Loucy (cell line): ENCODE measurements around the gene ADTRP.

ENCODE experiments used
- H2AFZ ChIP-seq: fragments of 200-600 bp; sonication (generic); 2 replicates; pipeline ENCODE4 v1.6.0; 2016; ENCODE audit warnings: antibody characterized with exemption, mild to moderate bottlenecking, low read length, moderate library complexity
- H3F3A ChIP-seq: fragments of 200-600 bp; 2 replicates; pipeline ENCODE4 v1.6.0; 2016; ENCODE audit warnings: antibody characterized with exemption, low read depth, mild to moderate bottlenecking
- H3K27me3 ChIP-seq: fragments of 200-600 bp; sonication (generic); 2 replicates; pipeline ENCODE4 v1.6.1; 2014; ENCODE audit warnings: low read length, mild to moderate bottlenecking; ENCODE audit not compliant: insufficient read depth, poor library complexity, severe bottlenecking
- H3K36me3 ChIP-seq: fragments of 200-600 bp; sonication (generic); 2 replicates; pipeline ENCODE4 v1.6.1; 2016; ENCODE audit warnings: low read length; ENCODE audit not compliant: insufficient read depth
- H3K4me1 ChIP-seq: fragments of 200-600 bp; sonication (generic); 2 replicates; pipeline ENCODE4 v1.5.1; 2014; ENCODE audit warnings: low read length, mild to moderate bottlenecking; ENCODE audit not compliant: insufficient read depth, poor library complexity, severe bottlenecking
- H3K4me2 ChIP-seq: fragments of 200-600 bp; sonication (generic); 2 replicates; pipeline ENCODE4 v1.6.0; 2014; ENCODE audit warnings: antibody characterized with exemption, low read length, low read depth, mild to moderate bottlenecking; ENCODE audit not compliant: poor library complexity, severe bottlenecking
- H3K4me3 ChIP-seq: fragments of 200-600 bp; sonication (generic); 2 replicates; pipeline ENCODE4 v1.5.1; 2014; ENCODE audit warnings: low read length, mild to moderate bottlenecking, mixed read lengths; ENCODE audit not compliant: poor library complexity, severe bottlenecking
- H3K79me2 ChIP-seq: fragments of 200-600 bp; sonication (generic); 2 replicates; pipeline ENCODE4 v1.6.1; 2014; ENCODE audit warnings: low read length; ENCODE audit not compliant: insufficient read depth
- H3K9ac ChIP-seq: fragments of 200-600 bp; sonication (generic); 2 replicates; pipeline ENCODE4 v1.6.0; 2014; ENCODE audit warnings: mild to moderate bottlenecking, low read depth, low read length, moderate library complexity; ENCODE audit not compliant: poor library complexity, severe bottlenecking
- H3K9me2 ChIP-seq: fragments of 200-600 bp; sonication (generic); replicated peaks from 2 replicates; pipeline ENCODE4 v1.6.1; 2016; ENCODE audit warnings: low read depth, low read length, mixed read lengths
- H3K9me3 ChIP-seq: fragments of 200-600 bp; sonication (generic); 2 replicates; pipeline ENCODE4 v1.6.1; 2014; ENCODE audit warnings: mild to moderate bottlenecking, antibody characterized with exemption, low read length, low read depth; ENCODE audit not compliant: insufficient read depth
- H4K20me1 ChIP-seq: fragments of 200-600 bp; sonication (generic); 2 replicates; pipeline ENCODE4 v1.6.0; 2014; ENCODE audit warnings: antibody characterized with exemption, low read length, mild to moderate bottlenecking; ENCODE audit not compliant: insufficient read depth, poor library complexity, severe bottlenecking
- EZH2phosphoT487 ChIP-seq: fragments of 200-600 bp; IDR thresholded peaks from 2 replicates; pipeline ENCODE4 v1.6.1; 2018; ENCODE audit warnings: antibody characterized with exemption, mild to moderate bottlenecking, moderate library complexity, borderline replicate concordance
- TF ChIP-seq, protein P1 (sequence below): fragments of 200-600 bp; sonication (generic); conservative IDR thresholded peaks from 2 replicates; pipeline ENCODE4 v1.5.1; 2014; ENCODE audit warnings: mild to moderate bottlenecking, antibody characterized with exemption, low read length

The ADTRP gene

DNA sequence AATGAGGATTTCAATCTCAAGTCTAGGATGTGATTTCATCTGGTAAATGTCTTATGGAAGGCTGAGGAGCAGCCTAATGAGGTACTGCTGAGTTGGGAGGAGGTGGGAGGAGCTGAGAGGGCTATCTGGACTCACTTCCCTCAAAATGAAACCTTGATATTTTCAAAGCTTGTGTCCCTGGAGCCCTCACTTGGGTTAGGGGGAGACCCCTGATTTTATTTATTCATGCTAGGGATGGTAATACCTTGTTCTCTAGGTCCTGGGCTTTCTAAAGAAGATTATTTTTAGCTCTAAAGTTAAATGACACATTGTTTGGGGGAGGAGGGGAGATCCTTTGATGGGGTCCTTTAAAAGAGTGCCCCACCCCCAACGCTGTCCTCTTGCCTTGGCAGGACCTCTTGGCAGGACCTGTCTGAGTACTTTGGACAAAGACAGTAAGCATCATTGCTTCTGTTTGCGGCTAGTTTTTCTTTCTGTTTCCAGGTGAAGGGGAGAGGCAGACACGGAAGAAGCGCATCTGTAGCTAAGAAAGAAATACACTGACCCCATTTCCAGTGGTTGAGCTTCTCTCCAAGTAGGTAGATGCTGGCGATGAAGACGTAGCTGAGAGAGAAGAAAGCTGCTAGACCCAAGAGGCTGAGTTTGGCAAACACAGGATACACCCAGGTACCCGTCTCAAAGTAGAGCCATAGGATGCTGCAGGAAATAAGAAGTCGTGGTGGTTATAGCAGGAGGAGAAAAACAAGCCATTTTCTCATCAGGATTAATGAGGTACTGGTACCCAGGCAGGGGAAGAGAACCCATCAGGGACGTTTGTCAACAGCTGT, 55.6 kb downstream of the ADTRP start:
- Histone ChIP-seq H3K4me2 (no peak overlapping the region), H3K4me1 (no peaks in the 10 kb centered on the region), H4K20me1 (no peaks in the 10 kb centered on the region), H3K9ac (no peak overlapping the region), H2AFZ (no peak overlapping the region), H3K79me2 (no peaks in the 10 kb centered on the region), H3K9me3 (no peaks in the 10 kb centered on the region), H3K27me3 (no peaks in the 10 kb centered on the region), H3F3A (no peaks in the 10 kb centered on the region), H3K4me3 (no peak overlapping the region), H3K36me3 (no peaks in the 10 kb centered on the region), H3K9me2 (no peaks in the 10 kb centered on the region)
- TF ChIP-seq, protein P1, sequence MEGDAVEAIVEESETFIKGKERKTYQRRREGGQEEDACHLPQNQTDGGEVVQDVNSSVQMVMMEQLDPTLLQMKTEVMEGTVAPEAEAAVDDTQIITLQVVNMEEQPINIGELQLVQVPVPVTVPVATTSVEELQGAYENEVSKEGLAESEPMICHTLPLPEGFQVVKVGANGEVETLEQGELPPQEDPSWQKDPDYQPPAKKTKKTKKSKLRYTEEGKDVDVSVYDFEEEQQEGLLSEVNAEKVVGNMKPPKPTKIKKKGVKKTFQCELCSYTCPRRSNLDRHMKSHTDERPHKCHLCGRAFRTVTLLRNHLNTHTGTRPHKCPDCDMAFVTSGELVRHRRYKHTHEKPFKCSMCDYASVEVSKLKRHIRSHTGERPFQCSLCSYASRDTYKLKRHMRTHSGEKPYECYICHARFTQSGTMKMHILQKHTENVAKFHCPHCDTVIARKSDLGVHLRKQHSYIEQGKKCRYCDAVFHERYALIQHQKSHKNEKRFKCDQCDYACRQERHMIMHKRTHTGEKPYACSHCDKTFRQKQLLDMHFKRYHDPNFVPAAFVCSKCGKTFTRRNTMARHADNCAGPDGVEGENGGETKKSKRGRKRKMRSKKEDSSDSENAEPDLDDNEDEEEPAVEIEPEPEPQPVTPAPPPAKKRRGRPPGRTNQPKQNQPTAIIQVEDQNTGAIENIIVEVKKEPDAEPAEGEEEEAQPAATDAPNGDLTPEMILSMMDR, result no peak

DNA sequence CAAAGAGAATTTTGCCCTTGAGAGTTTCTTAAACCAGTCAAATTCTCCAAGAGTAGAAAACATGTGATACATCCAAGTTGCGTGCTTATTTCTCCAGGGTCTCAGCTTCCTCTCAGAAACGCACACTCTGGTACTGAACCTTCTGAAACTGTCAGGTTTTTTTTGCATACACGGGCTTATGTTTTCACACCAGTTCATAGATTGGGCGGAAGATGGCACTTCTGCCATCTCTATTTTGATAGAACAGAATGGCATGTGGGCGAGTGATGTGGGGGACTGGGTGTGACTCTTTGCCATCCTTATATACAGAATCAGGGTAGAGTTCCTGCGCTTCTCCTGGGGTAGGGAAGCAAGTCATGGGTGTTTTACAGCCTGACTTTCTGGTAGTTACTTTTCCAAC, 56.4 kb downstream of the ADTRP start:
- no peak overlapping the region for H3K4me2 ChIP-seq
- no peak overlapping the region for H3K9ac ChIP-seq

GRCh38 chr6:11718463-11718862, 60.1 kb downstream of the ADTRP start:
- TF ChIP-seq, protein P1, result no peak
- no peak for TF ChIP-seq EZH2phosphoT487
- Histone ChIP-seq H2AFZ (no peak overlapping the region), H3K9me2 (no peaks in the 10 kb centered on the region), H3K27me3 (no peaks in the 10 kb centered on the region), H3K9me3 (no peaks in the 10 kb centered on the region), H3K79me2 (no peaks in the 10 kb centered on the region), H3K4me1 (no peaks in the 10 kb centered on the region), H4K20me1 (no peaks in the 10 kb centered on the region), H3K36me3 (no peaks in the 10 kb centered on the region), H3K9ac (no peak overlapping the region), H3F3A (no peaks in the 10 kb centered on the region), H3K4me3 (no peak overlapping the region), H3K4me2 (no peak overlapping the region)

More for the DNA sequence above, 56.4 kb downstream of the ADTRP start:
- H3F3A ChIP-seq, result no peaks in the 10 kb centered on the region
- no peaks in the 10 kb centered on the region for H3K9me2 ChIP-seq
- H3K79me2 ChIP-seq, result no peaks in the 10 kb centered on the region
- H3K27me3 ChIP-seq, result no peaks in the 10 kb centered on the region
- H2AFZ ChIP-seq, result no peak overlapping the region
- H3K9me3 ChIP-seq, result no peaks in the 10 kb centered on the region
- H3K4me1 ChIP-seq, result no peaks in the 10 kb centered on the region
- TF ChIP-seq, protein P1, result no peak
- TF ChIP-seq EZH2phosphoT487, result no peak
- no peak overlapping the region for H3K4me3 ChIP-seq
- H4K20me1 ChIP-seq, result no peaks in the 10 kb centered on the region
- no peaks in the 10 kb centered on the region for H3K36me3 ChIP-seq
